Heart right ventricle (tissue), 16 donors: ENCODE measurements around the gene TTBK1. TPM values are rescaled to one million over a fixed set of nuclear protein-coding genes. Genes with fewer than 3 reads are reported as not detected.

Experiments
- ATAC-seq, 8 donors: fragments of 200-7000 bp; cut with Tn5 transposase; one replicate each; pipeline ENCODE4 v1.9.1; 2020; ENCODE audit warnings: mild to moderate bottlenecking in 8 of 8, moderate library complexity in 8 of 8, moderate number of reproducible peaks in 1 of 8
- DNase-seq, 2 donors: peaks; one replicate each; pipeline ENCODE4 v3.0.0-alpha.2; 2020
- H3K27ac ChIP-seq, 10 donors: fragments of 200-600 bp; sonication (generic) in 2 of 10; one replicate each; pipeline versions ENCODE4 v1.5.0 to v1.8.0; 2020 to 2022; ENCODE audit warnings: mild to moderate bottlenecking in 3 of 10
- H3K27me3 ChIP-seq, 7 donors: fragments of 200-600 bp; one replicate each; pipeline ENCODE4 v1.8.0; 2021 to 2022; ENCODE audit warnings: mild to moderate bottlenecking in 2 of 7
- H3K36me3 ChIP-seq, 9 donors: fragments of 200-600 bp; sonication (generic) in 1 of 9; one replicate each; pipeline versions ENCODE4 v1.5.0 to v1.8.0; 2020 to 2022; ENCODE audit warnings: mild to moderate bottlenecking in 2 of 9
- H3K4me1 ChIP-seq, 9 donors: fragments of 200-600 bp; sonication (generic) in 1 of 9; one replicate each; pipeline versions ENCODE4 v1.5.0 to v1.8.0; 2020 to 2022; ENCODE audit warnings: mild to moderate bottlenecking in 4 of 9
- H3K4me3 ChIP-seq, 10 donors: fragments of 200-600 bp; sonication (generic) in 2 of 10; one replicate each; pipeline versions ENCODE4 v1.5.0 to v1.8.0; 2020 to 2022; ENCODE audit warnings: mild to moderate bottlenecking in 7 of 10, moderate library complexity in 2 of 10
- H3K9me3 ChIP-seq, 11 donors: fragments of 200-600 bp in 10 of 11; sonication (generic) in 2 of 11; one replicate each; pipeline versions ENCODE4 v1.5.0 to v1.8.0; 2013 to 2022; ENCODE audit warnings: mild to moderate bottlenecking in 2 of 11, control low read depth in 1 of 11, moderate library complexity in 1 of 11
- CTCF ChIP-seq, 9 donors: fragments of 200-600 bp; sonication (generic) in 2 of 9; IDR thresholded peaks; one replicate each; pipeline versions ENCODE4 v1.5.0 to v1.8.0; 2021 to 2022; ENCODE audit warnings: antibody characterized with exemption in 9 of 9, mild to moderate bottlenecking in 5 of 9, moderate library complexity in 1 of 9
- WGBS, 2 donors: extraction: QIAGEN DNeasy Blood & Tissue Kit; methylation state at CpG; one replicate each; pipeline ENCODE4 v1.1.7; 2013; ENCODE audit warnings: inconsistent platforms in 1 of 2; 5-methylcytosine and 5-hydroxymethylcytosine counted together
- intact Hi-C, 10 donors: fragments of 100-400 bp; cut with DNase I; formaldehyde crosslinking; loops; one replicate each; pipeline versions ENCODE4 v1.11.1 to v1.14.2; 2022
- polyA plus RNA-seq, 2 donors: library from polyadenylated mRNA; stranded (reverse); fragments of 200-250 nt; gene quantifications; one replicate each; pipeline ENCODE4 v1.2.3, GENCODE V29; 2013
- total RNA-seq, 10 donors: library from RNA; stranded (reverse); fragmentation: NEBNext Ultra II Directional in 3 of 10; extraction: Animal tissue kit (Norgen Biotek cat#: 25700) in 3 of 10; gene quantifications; one replicate each; pipeline versions ENCODE4 v1.2.1 to v1.2.4, GENCODE V29; 2021 to 2023
- donor health status: Arrhythmogenic right ventricular cardiomyopathy.
- donor health status: ischemic (EF 13 %, LVEDD 7.1; RV severe dilation, severe dysfunction).
- donor health status: healthy with polysubstance abuse.
- donor health status: DM: no; HTN: yes; CAD: no.
- donor health status: DM: no; HTN: no; CAD: no.
- donor health status: ischemic (EF 25% LVEDD 6.9; RV normal size, moderate dysfunction).
- donor health status: ischemic (EF 25% LVEDD 5.7; RV mildly dilated, moderate dysfunction).
- donor health status: healthy.
- donor health status: DM: yes; HTN: yes; CAD: no.
- donor health status: Ischemic cardiomyopathy.
- donor health status: ischemic (EF 35%, LVEDD 5.7; RV mildly dilated, moderate dysfunction).
- donor health status: nonischemic (EF 11% LVEDD 7.7; RV severe dilation, severe dysfunction).
- donor health status: DM: yes; HTN: yes; CAD: no.
- donor health status: PGD.
- donor health status: ischemic (EF 29% LVEDD 5.4; RV normal size, mild dysfunction).
- donor health status: nonischemic (EF 23%, LVEDD 6.1; RV moderate dilation, normal function).

The TTBK1 gene
- total and polyA plus RNA-seq, 12 donors, result 0.04 to 0.69 (median 0.29) TPM

GRCh38 chr6:43318011-43318410, 74.7 kb downstream of the TTBK1 start:
- DNase-seq, result no peak
- H3K36me3 ChIP-seq, result peaks cover 0 to 7% (median 0%) of the 10 kb centered on the region in 9 donors
- no peak for ATAC-seq
- H3K27ac ChIP-seq, result no peak overlapping the region
- H3K4me1 ChIP-seq, result peaks cover 0 to 7% (median 0%) of the 10 kb centered on the region in 9 donors
- 92 to 95% methylated on average over 2 of the region's 2 CpGs for WGBS, 2 donors
- no peak overlapping the region for H3K4me3 ChIP-seq
- no peaks in the 10 kb centered on the region for H3K27me3 ChIP-seq
- intact Hi-C loops, result no loop called here
- no peaks in the 10 kb centered on the region for H3K9me3 ChIP-seq
- TF ChIP-seq CTCF (IDR thresholded peaks at IDR 0.05), result no peak

- Histone ChIP-seq H3K4me3 (no peak overlapping the region), H3K9me3 (peaks cover 0 to 6% (median 0%) of the 10 kb centered on the region in 11 donors), H3K27ac (no peak overlapping the region), H3K27me3 (no peaks in the 10 kb centered on the region), H3K4me1 (peaks cover 0 to 6% (median 0%) of the 10 kb centered on the region in 9 donors), H3K36me3 (peaks cover 0 to 26% (median 0%) of the 10 kb centered on the region in 9 donors)
- DNase-seq (no peak), ATAC-seq (no peak)
- TF ChIP-seq CTCF (IDR thresholded peaks at IDR 0.05), result no peak
- intact Hi-C loops, result loop anchor here in 1 of 10 donors (5.0 kb wide), 1 partner anchor 64 kb away; no protein-coding TSS in a partner anchor
- WGBS, 2 donors, result 81 to 89% methylated on average over 1 of the region's 1 CpG
Measured at GRCh38 chr6:43325876-43326275, 82.6 kb downstream of the TTBK1 start.

GRCh38 chr6:43328528-43328927, 85.2 kb downstream of the TTBK1 start:
- ATAC-seq, result peak; percentile 67 to 98 (median 94)
- Histone ChIP-seq H3K27me3 (no peaks in the 10 kb centered on the region), H3K4me3 (no peak overlapping the region), H3K9me3 (peaks cover 0 to 6% (median 0%) of the 10 kb centered on the region in 11 donors), H3K27ac (peak overlapping the region; percentile 58 to 92 (median 75)), H3K36me3 (peaks cover 0 to 26% (median 0%) of the 10 kb centered on the region in 9 donors), H3K4me1 (peaks cover 0 to 15% (median 0%) of the 10 kb centered on the region in 9 donors)
- WGBS, 2 donors, result 10 to 49% methylated on average over 1 of the region's 1 CpG
- no peak for TF ChIP-seq CTCF (IDR thresholded peaks at IDR 0.05)
- intact Hi-C loops, result loop anchor here in 3 of 10 donors (2.0 to 5.0 kb wide), 2 partner anchors 60 to 66 kb away; no protein-coding TSS in a partner anchor
- peak; percentile 38 to 57 for DNase-seq

- Histone ChIP-seq H3K4me1 (peaks cover 0 to 25% (median 13%) of the 10 kb centered on the region in 9 donors), H3K36me3 (peaks cover 0 to 25% (median 0%) of the 10 kb centered on the region in 9 donors), H3K9me3 (no peaks in the 10 kb centered on the region), H3K4me3 (no peak overlapping the region), H3K27me3 (no peaks in the 10 kb centered on the region), H3K27ac (no peak overlapping the region)
- intact Hi-C loops, result loop anchor here in 3 of 10 donors (5.0 to 10.0 kb wide), 4 partner anchors 57 to 429 kb away; no protein-coding TSS in a partner anchor
- WGBS, 2 donors, result 76 to 85% methylated on average over 1 of the region's 1 CpG
- TF ChIP-seq CTCF (IDR thresholded peaks at IDR 0.05), result no peak
- ATAC-seq (no peak), DNase-seq (no peak)
Measured at GRCh38 chr6:43331470-43331869, 88.2 kb downstream of the TTBK1 start.
